HepG2 (cell line): ENCODE measurements around the gene TMEM33. TPM values are rescaled to one million over a fixed set of nuclear protein-coding genes. Genes with fewer than 3 reads are reported as not detected.
A peak's percentile ranks its signal among the peaks of the same experiment; 100 is the strongest.

ENCODE experiments used
- ADNP ChIP-seq: sonication (generic); formaldehyde crosslinking; IDR thresholded peaks from 2 replicates; pipeline ENCODE4 v1.4.0; 2020; ENCODE audit warnings: missing genetic modification reagents
- AKAP8 ChIP-seq: sonication (generic); formaldehyde crosslinking; IDR thresholded peaks from 2 replicates; pipeline ENCODE4 v1.5.1; 2020; ENCODE audit warnings: mild to moderate bottlenecking, missing genetic modification reagents
- CENPBD1 ChIP-seq: sonication (generic); formaldehyde crosslinking; IDR thresholded peaks from 2 replicates; pipeline ENCODE4 v1.8.0; 2022; ENCODE audit warnings: missing genetic modification reagents, low read depth, mild to moderate bottlenecking, borderline replicate concordance
- CHD4 ChIP-seq: fragments of 200-600 bp; sonication (generic); IDR thresholded peaks from 2 replicates; pipeline ENCODE4 v1.7.0; 2017; ENCODE audit warnings: mild to moderate bottlenecking, low read length, borderline replicate concordance
- CREB1 ChIP-seq, 2 experiments: fragments of 450-650 bp in 1 of 2; IDR thresholded peaks; 2 replicates each; pipeline ENCODE4 v1.6.1; 2016 to 2017; ENCODE audit warnings: control low read depth in 1 of 2, mild to moderate bottlenecking in 1 of 2, missing compliant biosample characterization in 1 of 2, missing genetic modification characterization in 1 of 2
- DMAP1 ChIP-seq: IDR thresholded peaks from 2 replicates; pipeline ENCODE4 v1.6.1; 2016
- DNMT3B ChIP-seq: conservative IDR thresholded peaks from 2 replicates; pipeline ENCODE4 v1.6.1; 2016; ENCODE audit warnings: missing biosample characterization, control low read depth
- HHEX ChIP-seq: IDR thresholded peaks from 2 replicates; pipeline ENCODE4 v1.6.1; 2016; ENCODE audit warnings: control low read depth
- HNF4G ChIP-seq, 2 experiments: sonication (generic) in 1 of 2; formaldehyde crosslinking in 1 of 2; IDR thresholded peaks; 2 replicates each; pipeline versions ENCODE4 v1.4.0 to v1.6.1; 2011 to 2020; ENCODE audit warnings: borderline replicate concordance in 2 of 2, low read depth in 2 of 2, mild to moderate bottlenecking in 2 of 2, low read length in 1 of 2, missing genetic modification reagents in 1 of 2, moderate library complexity in 1 of 2
- HNRNPH1 ChIP-seq: fragments of 200-400 bp; formaldehyde crosslinking; optimal IDR thresholded peaks from 2 replicates; pipeline ENCODE3; 2017; ENCODE audit warnings: mild to moderate bottlenecking, low read depth, low read length
- ISX ChIP-seq: sonication (generic); formaldehyde crosslinking; conservative IDR thresholded peaks from 2 replicates; pipeline ENCODE4 v1.5.0; 2020; ENCODE audit warnings: missing genetic modification reagents
- KDM2A ChIP-seq: sonication (generic); formaldehyde crosslinking; IDR thresholded peaks from 2 replicates; pipeline ENCODE4 v1.4.0; 2020; ENCODE audit warnings: low read depth, missing genetic modification reagents, borderline replicate concordance
- KDM3A ChIP-seq: IDR thresholded peaks from 2 replicates; pipeline ENCODE4 v1.6.1; 2018; ENCODE audit warnings: low read depth, missing compliant biosample characterization
- KDM6A ChIP-seq: IDR thresholded peaks from 2 replicates; pipeline ENCODE4 v1.6.1; 2016; ENCODE audit warnings: low read depth
- NPAS2 ChIP-seq: sonication (generic); formaldehyde crosslinking; IDR thresholded peaks from 2 replicates; pipeline ENCODE4 v1.8.0; 2022; ENCODE audit warnings: mild to moderate bottlenecking, missing genetic modification reagents, borderline replicate concordance
- RNF2 ChIP-seq: fragments of 450-650 bp; conservative IDR thresholded peaks from 2 replicates; pipeline ENCODE4 v1.6.1; 2016; ENCODE audit warnings: low read depth
- SAFB2 ChIP-seq: sonication (generic); formaldehyde crosslinking; IDR thresholded peaks from 2 replicates; pipeline ENCODE4 v1.5.1; 2020; ENCODE audit warnings: missing genetic modification reagents, low read depth, mild to moderate bottlenecking, borderline replicate concordance
- ZNF10 ChIP-seq: sonication (generic); formaldehyde crosslinking; IDR thresholded peaks from 2 replicates; pipeline ENCODE4 v1.4.0; 2020; ENCODE audit warnings: mild to moderate bottlenecking, low read depth, missing genetic modification reagents, borderline replicate concordance
- ZNF382 ChIP-seq: sonication (generic); formaldehyde crosslinking; IDR thresholded peaks from 2 replicates; pipeline ENCODE4 v1.5.0; 2020; ENCODE audit warnings: missing genetic modification reagents, mild to moderate bottlenecking, borderline replicate concordance
- ZNF414 ChIP-seq: sonication (generic); formaldehyde crosslinking; IDR thresholded peaks from 2 replicates; pipeline ENCODE4 v1.5.0; 2020; ENCODE audit warnings: missing genetic modification reagents
- ZNF431 ChIP-seq: sonication (generic); formaldehyde crosslinking; IDR thresholded peaks from 2 replicates; pipeline ENCODE4 v1.9.0; 2022; ENCODE audit warnings: missing genetic modification reagents, low read depth, mild to moderate bottlenecking, borderline replicate concordance
- ZNF567 ChIP-seq: sonication (generic); formaldehyde crosslinking; IDR thresholded peaks from 2 replicates; pipeline ENCODE4 v1.8.1; 2023; ENCODE audit warnings: mild to moderate bottlenecking, missing genetic modification reagents, borderline replicate concordance
- ZNF576 ChIP-seq: sonication (generic); formaldehyde crosslinking; IDR thresholded peaks from 2 replicates; pipeline ENCODE4 v1.4.0; 2020; ENCODE audit warnings: mild to moderate bottlenecking, missing genetic modification reagents
- ZNF724P ChIP-seq: sonication (generic); formaldehyde crosslinking; IDR thresholded peaks from 2 replicates; pipeline ENCODE4 v1.8.0; 2022; ENCODE audit warnings: missing genetic modification reagents, borderline replicate concordance
- polyA plus RNA-seq, 8 experiments: library from polyadenylated mRNA; depleted of rRNA in 3 of 8; stranded (reverse) in 7 of 8; unstranded in 1 of 8; fragments of >200 nt; fragmentation: Illumina TruSeq in 4 of 8; extraction: Trizol in 4 of 8; gene quantifications; 2 replicates each; pipeline versions ENCODE4 v1.2.1 to v1.2.3, GENCODE V29; 2011 to 2016; ENCODE audit warnings: low read depth in 4 of 8, missing spikeins in 1 of 8, mixed read lengths in 1 of 8; ENCODE audit not compliant: insufficient read depth in 1 of 8
- total RNA-seq, 5 experiments: library from RNA; depleted of rRNA; stranded (reverse); fragments of >200 nt; fragmentation: Illumina TruSeq; extraction: Trizol; gene quantifications; 2 replicates each; pipeline ENCODE4 v1.2.3, GENCODE V29; 2016; ENCODE audit warnings: low read depth in 1 of 5
- TF ChIP-seq, protein P1 (sequence below): sonication (generic); formaldehyde crosslinking; IDR thresholded peaks from 2 replicates; pipeline ENCODE4 v1.4.0; 2020; ENCODE audit warnings: missing genetic modification reagents, borderline replicate concordance
- TF ChIP-seq, protein P2 (sequence below): sonication (generic); formaldehyde crosslinking; IDR thresholded peaks from 2 replicates; pipeline ENCODE4 v1.5.0; 2020; ENCODE audit warnings: mild to moderate bottlenecking, missing genetic modification reagents, moderate library complexity

Gene TMEM33
- total and polyA plus RNA-seq, 2 of the 13 experiments (the other 11 are each of a cell fraction or from before 2014, with no cell fraction given): 36.1 to 66.6 TPM

GRCh38 chr4:41990365-41991111 is 55.3 kb downstream of the TMEM33 start, which contains the start of gene SLC30A9 (continued):
- TF ChIP-seq, protein P1, sequence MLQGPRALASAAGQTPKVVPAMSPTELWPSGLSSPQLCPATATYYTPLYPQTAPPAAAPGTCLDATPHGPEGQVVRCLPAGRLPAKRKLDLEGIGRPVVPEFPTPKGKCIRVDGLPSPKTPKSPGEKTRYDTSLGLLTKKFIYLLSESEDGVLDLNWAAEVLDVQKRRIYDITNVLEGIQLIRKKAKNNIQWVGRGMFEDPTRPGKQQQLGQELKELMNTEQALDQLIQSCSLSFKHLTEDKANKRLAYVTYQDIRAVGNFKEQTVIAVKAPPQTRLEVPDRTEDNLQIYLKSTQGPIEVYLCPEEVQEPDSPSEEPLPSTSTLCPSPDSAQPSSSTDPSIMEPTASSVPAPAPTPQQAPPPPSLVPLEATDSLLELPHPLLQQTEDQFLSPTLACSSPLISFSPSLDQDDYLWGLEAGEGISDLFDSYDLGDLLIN (CRISPR knock-in tag): no peak
- 0 out of 2 replicates have a peak, but pooled peaks have one; percentile 36 for TF ChIP-seq ZNF431 (CRISPR knock-in tag)
- no peak for TF ChIP-seq ISX (CRISPR knock-in tag)
- TF ChIP-seq NPAS2: no peak
- no peak for TF ChIP-seq ZNF576 (CRISPR knock-in tag)
- peak; percentile 75; the same call in 1 of the 2 replicates for TF ChIP-seq ZNF724P
- no peak for TF ChIP-seq ZNF414 (CRISPR knock-in tag)
- TF ChIP-seq ZNF10 (CRISPR knock-in tag): no peak
- peak; percentile 39 for TF ChIP-seq KDM3A (CRISPR knock-in tag)
- TF ChIP-seq CHD4: no peak
- no peak for TF ChIP-seq ADNP (CRISPR knock-in tag)
- TF ChIP-seq KDM6A (CRISPR knock-in tag): no peak
- TF ChIP-seq ZNF567: peak; percentile 70; the same call in 1 of the 2 replicates
- TF ChIP-seq CENPBD1: no peak
- TF ChIP-seq RNF2: no peak
- TF ChIP-seq, protein P2, sequence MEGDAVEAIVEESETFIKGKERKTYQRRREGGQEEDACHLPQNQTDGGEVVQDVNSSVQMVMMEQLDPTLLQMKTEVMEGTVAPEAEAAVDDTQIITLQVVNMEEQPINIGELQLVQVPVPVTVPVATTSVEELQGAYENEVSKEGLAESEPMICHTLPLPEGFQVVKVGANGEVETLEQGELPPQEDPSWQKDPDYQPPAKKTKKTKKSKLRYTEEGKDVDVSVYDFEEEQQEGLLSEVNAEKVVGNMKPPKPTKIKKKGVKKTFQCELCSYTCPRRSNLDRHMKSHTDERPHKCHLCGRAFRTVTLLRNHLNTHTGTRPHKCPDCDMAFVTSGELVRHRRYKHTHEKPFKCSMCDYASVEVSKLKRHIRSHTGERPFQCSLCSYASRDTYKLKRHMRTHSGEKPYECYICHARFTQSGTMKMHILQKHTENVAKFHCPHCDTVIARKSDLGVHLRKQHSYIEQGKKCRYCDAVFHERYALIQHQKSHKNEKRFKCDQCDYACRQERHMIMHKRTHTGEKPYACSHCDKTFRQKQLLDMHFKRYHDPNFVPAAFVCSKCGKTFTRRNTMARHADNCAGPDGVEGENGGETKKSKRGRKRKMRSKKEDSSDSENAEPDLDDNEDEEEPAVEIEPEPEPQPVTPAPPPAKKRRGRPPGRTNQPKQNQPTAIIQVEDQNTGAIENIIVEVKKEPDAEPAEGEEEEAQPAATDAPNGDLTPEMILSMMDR (CRISPR knock-in tag): peak; percentile 50
- TF ChIP-seq SAFB2 (CRISPR knock-in tag): peak; percentile 55; the same call in 1 of the 2 replicates
- TF ChIP-seq AKAP8 (CRISPR knock-in tag): no peak; the same call in 1 of the 2 replicates
- TF ChIP-seq HNF4G (IDR thresholded peaks at IDR 0.05; ENCODE audit: borderline replicate concordance, low read depth, low read length): no peak; the same call in 1 of the 2 replicates
- no peak; the same call in 1 of the 2 replicates for TF ChIP-seq HNF4G (CRISPR knock-in tag; IDR thresholded peaks at IDR 0.05; ENCODE audit: borderline replicate concordance, low read depth)
- peak; percentile 73; the same call in 1 of the 2 replicates for TF ChIP-seq DMAP1 (CRISPR knock-in tag)
- no peak for TF ChIP-seq ZNF382 (CRISPR knock-in tag)
- peak; percentile 98 for TF ChIP-seq CREB1 (IDR thresholded peaks at IDR 0.05)
- peak; percentile 98 for TF ChIP-seq CREB1 (CRISPR knock-in tag; IDR thresholded peaks at IDR 0.05)
- no peak for TF ChIP-seq HNRNPH1
- TF ChIP-seq KDM2A (CRISPR knock-in tag): peak; percentile 94
- TF ChIP-seq DNMT3B (CRISPR knock-in tag): no peak
- no peak for TF ChIP-seq HHEX (CRISPR knock-in tag)
